Putamen (tissue), 1 donor: ENCODE results near the gene OASL.
A peak's percentile ranks its signal among the peaks of the same experiment; 100 is the strongest.

Experiments used
- DNase-seq: peaks from one replicate; pipeline ENCODE4 v3.0.0-alpha.2; 2016; ENCODE audit warnings: low spot score

The OASL gene

GRCh38 chr12:120991965-120992364, 47.1 kb downstream of the OASL start:
- no peak for DNase-seq

DNA sequence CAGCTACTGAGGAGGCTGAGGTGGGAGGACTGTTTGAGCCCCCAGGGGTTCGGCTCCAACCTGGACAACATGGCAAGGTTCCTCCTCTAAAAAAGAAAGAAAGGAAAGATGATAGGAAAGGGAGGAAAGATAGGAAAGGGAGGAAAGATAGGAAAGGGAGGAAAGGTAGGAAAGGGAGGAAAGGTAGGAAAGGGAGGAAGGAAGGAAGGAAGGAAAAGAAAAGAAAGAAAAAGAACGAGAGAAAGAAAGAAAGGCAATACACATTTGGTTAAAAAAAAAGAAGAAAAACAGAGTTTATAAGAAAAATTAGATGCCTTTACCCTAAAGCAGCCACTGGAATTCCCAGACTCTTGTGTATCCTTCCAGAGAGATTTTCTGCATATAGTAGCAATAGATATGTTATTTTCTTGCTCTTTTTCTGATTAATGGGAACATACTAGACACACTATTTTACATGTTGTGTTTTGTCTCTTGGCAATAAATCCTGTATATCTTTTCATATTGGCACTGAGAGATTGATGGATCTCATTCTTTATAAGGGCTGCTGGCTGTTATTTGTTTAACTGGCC, 48.5 kb downstream of the OASL start:
- no peak for DNase-seq

GRCh38 chr12:120989687-120990086, 49.4 kb downstream of the OASL start:
- no peak for DNase-seq

GRCh38 chr12:120988658-120989057, 50.4 kb downstream of the OASL start:
- DNase-seq, result no peak

DNA sequence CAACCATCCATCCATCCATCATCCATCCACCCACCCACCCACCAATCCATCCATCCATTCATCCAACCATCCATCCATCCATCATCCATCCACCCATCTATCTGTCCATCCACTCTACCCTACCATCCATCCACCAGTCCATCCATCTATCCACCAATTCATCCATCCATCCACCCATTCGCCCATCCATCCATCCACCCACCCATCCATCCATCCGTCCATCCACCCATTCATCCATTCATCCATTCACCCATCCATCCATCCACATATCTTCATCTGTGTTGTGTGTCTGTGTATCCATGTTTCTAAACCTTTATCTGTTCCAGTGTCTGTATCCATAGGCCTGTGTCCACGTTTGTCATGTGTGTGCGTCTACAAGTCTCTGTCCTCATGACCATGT, 50.8 kb downstream of the OASL start:
- DNase-seq, result no peak

DNA sequence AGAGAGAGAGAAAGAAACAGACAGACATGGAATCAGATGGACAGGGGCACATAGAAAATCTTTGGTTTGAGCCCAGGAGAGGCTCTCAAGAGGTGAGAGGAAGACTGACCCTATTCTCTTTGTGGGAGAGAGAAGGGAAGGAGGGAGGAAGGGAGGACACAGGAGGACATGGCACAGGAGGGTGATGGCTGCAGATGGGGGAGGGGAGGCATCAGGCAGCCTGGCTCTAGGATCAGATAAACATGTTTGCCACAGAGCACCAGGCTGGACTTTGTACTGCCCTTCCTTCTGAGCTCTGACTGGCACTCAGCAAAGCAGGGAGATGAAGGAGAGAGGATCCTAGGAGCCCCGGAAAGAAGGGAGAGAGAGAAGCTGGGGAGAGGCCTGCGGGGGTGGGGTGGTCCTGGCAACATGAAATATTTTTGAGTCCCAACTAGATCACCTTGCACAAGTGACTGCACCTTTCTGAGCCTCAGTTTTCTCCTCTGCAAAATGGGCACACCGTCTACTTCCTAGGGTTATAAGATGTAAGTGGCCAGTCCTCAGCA, 54.6 kb downstream of the OASL start:
- DNase-seq, result no peak

DNA sequence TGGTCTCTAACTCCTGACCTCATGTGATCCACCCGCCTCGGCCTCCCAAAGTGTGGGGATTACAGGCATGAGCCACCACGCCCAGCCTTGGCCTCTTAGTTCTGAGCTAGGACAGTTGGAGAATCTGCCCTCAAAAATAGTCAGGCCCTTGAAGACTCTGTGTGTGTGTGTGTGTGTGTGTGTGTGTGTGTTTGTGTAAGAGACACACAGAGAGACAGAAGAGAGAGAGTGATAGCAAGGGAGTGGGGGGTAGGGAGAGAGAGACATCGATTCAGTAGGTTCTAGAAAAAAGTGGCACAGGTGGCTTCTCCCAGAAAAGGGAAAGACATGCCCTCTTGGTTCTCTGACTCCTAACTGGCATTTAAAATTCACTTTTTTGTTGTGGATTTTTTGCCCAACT, 55.3 kb downstream of the OASL start:
- no peak for DNase-seq

GRCh38 chr12:120982659-120983058, 56.4 kb downstream of the OASL start:
- no peak for DNase-seq

GRCh38 chr12:120981407-120981941, 57.6 kb downstream of the OASL start:
- DNase-seq, result no peak

- DNase-seq, result no peak
Observed at GRCh38 chr12:120980800-120981368, 58.2 kb downstream of the OASL start.

DNA sequence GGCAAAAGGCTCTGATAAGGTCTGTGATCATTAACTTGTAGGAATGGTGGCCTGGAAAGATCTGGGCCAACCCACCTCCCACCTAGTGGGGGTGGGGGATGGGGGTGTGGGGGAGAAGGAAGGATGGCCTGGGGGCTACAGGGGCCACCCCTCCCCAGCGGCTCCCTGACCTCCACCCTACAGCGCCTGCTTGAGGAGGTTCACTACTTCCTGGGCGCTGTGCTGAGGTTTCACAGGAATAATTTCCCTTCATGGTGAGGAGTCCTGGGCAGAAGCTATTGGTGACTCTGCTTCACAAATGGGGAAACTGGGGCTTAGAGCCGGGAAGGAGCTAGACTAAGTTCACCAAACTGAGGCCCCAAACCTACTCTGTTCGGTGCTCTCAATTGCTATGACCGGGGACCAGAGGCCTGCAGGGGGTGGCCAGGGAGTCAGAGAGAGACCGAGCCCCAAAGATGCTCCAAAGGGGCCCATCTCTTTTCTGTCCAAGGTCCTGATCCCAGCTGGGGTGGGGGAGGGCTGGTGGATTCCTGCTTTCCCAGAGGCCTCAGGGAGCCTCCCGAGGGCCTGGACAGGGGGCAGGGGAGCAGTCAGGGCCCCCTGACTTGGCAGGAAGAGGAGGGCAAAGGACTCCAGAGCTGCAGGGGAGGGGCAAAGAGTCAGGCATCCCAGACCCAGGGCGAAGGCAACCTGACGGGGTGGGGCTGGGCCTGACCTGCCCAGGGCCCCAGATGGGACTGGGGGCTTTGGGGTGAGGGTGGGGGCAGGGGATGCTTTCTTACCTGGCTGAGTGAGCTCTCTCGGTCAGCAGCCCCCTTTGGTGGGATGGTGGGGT, 59.0 kb downstream of the OASL start:
- no peak for DNase-seq

- DNase-seq, result no peak
Observed at GRCh38 chr12:120979220-120979861, 59.7 kb downstream of the OASL start.

DNA sequence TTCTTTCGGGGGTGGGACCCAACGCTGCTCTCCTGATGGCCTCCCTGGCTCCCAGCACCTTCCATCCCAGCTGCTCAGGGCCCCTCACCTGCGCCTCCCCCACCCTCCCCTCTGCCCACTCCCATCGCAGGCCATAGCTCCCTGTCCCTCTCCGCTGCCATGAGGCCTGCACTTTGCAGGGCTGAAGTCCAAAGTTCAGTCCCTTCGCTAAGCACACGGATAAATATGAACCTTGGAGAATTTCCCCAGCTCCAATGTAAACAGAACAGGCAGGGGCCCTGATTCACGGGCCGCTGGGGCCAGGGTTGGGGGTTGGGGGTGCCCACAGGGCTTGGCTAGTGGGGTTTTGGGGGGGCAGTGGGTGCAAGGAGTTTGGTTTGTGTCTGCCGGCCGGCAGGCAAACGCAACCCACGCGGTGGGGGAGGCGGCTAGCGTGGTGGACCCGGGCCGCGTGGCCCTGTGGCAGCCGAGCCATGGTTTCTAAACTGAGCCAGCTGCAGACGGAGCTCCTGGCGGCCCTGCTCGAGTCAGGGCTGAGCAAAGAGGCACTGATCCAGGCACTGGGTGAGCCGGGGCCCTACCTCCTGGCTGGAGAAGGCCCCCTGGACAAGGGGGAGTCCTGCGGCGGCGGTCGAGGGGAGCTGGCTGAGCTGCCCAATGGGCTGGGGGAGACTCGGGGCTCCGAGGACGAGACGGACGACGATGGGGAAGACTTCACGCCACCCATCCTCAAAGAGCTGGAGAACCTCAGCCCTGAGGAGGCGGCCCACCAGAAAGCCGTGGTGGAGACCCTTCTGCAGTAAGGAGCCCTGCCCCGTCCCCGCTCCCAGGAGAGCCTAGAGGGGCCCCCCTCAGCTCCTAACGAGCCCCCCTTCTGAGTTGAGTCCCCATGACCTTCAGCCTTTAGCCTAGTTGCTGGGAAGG, 60.5 kb downstream of the OASL start, which contains the start of gene HNF1A:
Gene HNF1A (plus strand): TSS at position 248 of the 924 bp plus-strand sequence. CDS start 226 bp downstream, at position 474.
- no peak for DNase-seq

DNA sequence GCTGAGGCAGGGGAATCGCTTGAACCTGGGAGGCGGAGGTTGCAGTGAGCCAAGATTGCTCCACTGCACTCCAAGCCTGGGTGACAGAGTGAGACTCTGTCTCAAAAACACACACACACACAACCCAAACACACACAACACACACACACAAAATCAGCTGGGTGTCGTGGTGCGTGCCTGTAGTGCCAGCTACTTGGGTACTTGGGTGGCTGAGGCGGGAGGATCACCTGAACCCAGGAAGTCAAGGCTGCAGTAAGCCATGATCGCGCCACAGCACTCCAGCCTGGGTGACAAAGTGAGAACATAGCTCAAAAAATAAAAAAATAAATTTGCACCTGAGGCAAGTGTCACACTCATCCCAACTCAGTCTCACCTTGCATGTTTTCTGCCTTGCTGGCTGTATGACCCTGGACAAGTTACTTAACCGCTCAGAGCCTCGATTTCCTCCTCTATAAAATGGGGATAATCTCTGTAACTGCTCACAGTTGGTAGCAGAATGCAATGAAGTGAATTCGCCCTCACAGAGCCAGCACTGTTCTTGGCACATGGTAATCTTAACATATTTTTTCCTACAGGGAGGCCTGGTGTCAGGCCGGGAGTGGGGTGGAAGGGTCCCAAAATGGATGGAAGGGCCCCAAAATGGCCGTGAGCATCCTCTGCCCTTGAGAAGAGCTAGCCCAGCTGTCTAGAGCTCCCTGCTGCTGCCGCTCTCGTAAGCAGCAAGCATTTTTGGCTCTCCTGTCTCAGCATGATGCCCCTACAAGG, 61.3 kb downstream of the OASL start:
- no peak for DNase-seq

GRCh38 chr12:120972870-120973543, 66.0 kb downstream of the OASL start:
- DNase-seq, result no peak

DNA sequence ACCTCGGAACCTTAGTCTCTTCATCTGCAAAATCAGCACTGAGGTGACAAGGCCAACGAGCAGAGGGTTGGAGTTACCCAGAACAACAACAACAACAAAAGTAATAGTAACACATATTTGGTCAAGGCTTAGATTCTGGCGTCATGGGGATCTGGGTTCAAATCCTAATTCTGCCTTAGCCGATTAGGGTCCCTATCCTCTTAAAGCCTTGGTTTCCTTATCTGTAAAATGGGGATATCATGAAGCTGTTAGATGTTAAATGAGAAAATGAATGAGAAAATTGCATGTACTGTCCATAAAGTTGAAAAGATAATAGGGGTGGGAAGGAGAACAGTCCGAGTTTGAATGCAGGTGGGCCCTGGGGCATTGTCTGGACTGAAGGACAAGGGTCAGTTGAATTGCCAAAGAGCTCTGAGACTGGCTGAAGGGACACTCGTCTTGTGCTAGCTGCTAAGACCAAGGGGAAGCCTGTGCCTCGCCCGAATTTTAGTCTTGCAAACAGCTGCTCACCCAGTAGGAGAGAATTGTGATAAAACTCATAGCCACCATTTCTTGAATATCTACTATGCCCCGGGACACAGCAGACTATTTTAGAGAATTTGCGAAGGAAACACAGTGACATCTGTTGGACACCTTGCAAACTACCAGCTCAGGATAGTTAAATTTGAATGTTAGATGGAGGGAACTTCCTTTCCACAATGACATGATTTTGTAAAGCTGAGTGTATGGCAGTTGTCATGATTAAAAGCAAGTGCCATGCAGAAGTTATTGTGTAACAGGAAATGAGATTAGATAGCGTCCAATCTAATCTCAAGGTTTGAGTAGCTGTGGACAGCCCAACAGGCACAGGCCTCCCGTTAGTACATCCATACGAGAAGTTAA, 67.5 kb downstream of the OASL start:
- peak; percentile 43 for DNase-seq

DNA sequence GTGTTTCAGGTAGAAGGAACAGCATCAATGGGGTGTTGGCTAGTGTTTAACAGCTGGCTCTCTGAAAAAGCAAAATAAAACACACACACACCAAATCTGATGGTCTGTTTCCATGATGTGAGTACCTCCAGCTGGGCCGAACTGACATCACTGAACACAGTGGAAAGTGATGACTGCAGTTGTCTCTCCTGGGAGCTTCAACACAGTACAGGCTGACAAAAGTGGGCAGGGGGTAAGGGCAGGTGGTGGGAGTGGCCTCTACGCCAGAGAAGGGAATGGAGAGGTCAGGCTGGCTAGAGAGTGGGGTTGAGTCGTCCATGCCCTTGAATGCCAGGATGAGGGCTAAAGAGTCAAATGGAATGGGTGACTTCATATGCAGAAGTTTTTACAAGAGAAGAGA, 68.7 kb downstream of the OASL start:
- no peak for DNase-seq
